Suprapubic skin (tissue), 4 donors: ENCODE results near the gene IL19. TPM values are rescaled to one million over a fixed set of nuclear protein-coding genes. Genes with fewer than 3 reads are reported as not detected.
"Not testable (repeated sequence)": the region's sequence is repeated elsewhere in the genome, so short reads cannot be mapped to it uniquely, and the experiment has no call there.

ENCODE experiments used
- DNase-seq, 2 donors: peaks; one replicate each; pipeline ENCODE4 v3.0.0-alpha.2; 2019; ENCODE audit warnings: low spot score in 2 of 2
- H3K27ac ChIP-seq: fragments of 200-600 bp; sonication (generic); one replicate; pipeline ENCODE4 v1.5.1; 2019
- H3K27me3 ChIP-seq: fragments of 200-600 bp; sonication (generic); one replicate; pipeline ENCODE4 v1.5.1; 2019
- H3K36me3 ChIP-seq: fragments of 200-600 bp; sonication (generic); one replicate; pipeline ENCODE4 v1.5.1; 2019
- H3K4me1 ChIP-seq: fragments of 200-600 bp; sonication (generic); one replicate; pipeline ENCODE4 v1.5.1; 2019
- H3K4me3 ChIP-seq: fragments of 200-600 bp; sonication (generic); one replicate; pipeline ENCODE4 v1.5.1; 2019; ENCODE audit warnings: mild to moderate bottlenecking
- H3K9me3 ChIP-seq: fragments of 200-600 bp; sonication (generic); one replicate; pipeline ENCODE4 v1.5.1; 2019
- EP300 ChIP-seq: sonication (generic); formaldehyde crosslinking; IDR thresholded peaks from one replicate; pipeline ENCODE4 v1.6.1; 2017; ENCODE audit warnings: antibody characterized with exemption
- POLR2A ChIP-seq, 2 donors: fragments of 450-650 bp; IDR thresholded peaks; one replicate each; pipeline ENCODE4 v1.6.1; 2017; ENCODE audit warnings: antibody characterized with exemption in 2 of 2, mild to moderate bottlenecking in 2 of 2, moderate library complexity in 2 of 2
- POLR2AphosphoS5 ChIP-seq, 3 donors: sonication (generic); formaldehyde crosslinking; IDR thresholded peaks; one replicate each; pipeline ENCODE4 v1.6.1; 2017; ENCODE audit warnings: antibody characterized with exemption in 3 of 3
- WGBS: methylation state at CpG from one replicate; pipeline ENCODE4 v1.1.5; 2018; 5-methylcytosine and 5-hydroxymethylcytosine counted together
- total RNA-seq, 4 donors: library from RNA; depleted of rRNA; stranded (reverse); fragments of >200 nt; gene quantifications; one replicate each; pipeline ENCODE4 v1.1.0, GENCODE V29; 2016
- TF ChIP-seq, protein P1 (sequence below), 2 donors: fragments of 200-600 bp in 1 of 2; fragments of 450-650 bp in 1 of 2; sonication (generic) in 1 of 2; IDR thresholded peaks; one replicate each; pipeline ENCODE4 v1.5.1; 2016 to 2019; ENCODE audit warnings: antibody characterized with exemption in 2 of 2, mild to moderate bottlenecking in 1 of 2, moderate library complexity in 1 of 2

Gene IL19
- total RNA-seq, 4 donors from 2014 or later, result not detected

DNA sequence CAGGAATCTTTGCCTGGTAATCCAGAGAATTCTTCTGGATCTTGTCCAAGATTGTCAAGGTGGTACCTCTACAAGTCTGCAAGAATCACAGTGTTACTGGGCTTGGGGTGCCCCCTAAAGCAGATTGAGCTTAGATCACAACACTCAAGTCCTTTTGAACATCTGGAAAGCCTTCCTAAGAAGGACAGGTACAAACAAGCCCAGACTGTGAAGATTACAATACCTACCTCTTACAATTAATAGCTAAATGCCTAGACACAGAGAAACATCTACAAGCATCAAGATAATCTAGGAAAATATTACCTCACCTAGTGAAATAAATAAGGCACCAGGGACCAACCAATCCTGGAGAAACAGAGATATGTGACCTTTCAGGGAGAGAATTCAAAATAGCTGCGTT is 77.4 kb downstream of the IL19 start:
- 59% methylated on average over 1 of the region's 1 CpG for WGBS

DNA sequence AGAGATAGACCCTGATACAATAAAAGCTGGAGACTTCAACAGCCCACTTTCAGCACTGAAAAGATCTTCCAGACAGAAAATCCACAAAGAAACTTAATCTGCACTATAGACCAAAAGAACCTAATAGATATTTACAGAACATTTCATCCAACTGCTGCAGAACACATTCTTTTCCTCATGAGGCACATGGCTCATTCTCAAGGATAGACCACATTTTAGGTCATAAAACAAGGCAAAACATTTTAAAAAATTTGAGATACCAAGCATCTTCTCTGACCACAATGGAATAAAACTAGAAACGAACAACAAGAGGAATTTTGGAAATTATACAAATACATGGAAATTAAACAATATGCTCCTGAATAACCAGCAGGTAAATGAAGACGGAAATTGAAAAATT is 79.8 kb downstream of the IL19 start:
- Histone ChIP-seq H3K9me3 (no peaks in the 10 kb centered on the region), H3K4me1 (peaks cover 3% of the 10 kb centered on the region), H3K27me3 (no peaks in the 10 kb centered on the region), H3K27ac (no peak overlapping the region), H3K4me3 (no peak overlapping the region), H3K36me3 (no peaks in the 10 kb centered on the region)
- DNase-seq, result no peak
- TF ChIP-seq EP300 (no peak), POLR2A (IDR thresholded peaks at IDR 0.05) (no peak), POLR2AphosphoS5 (IDR thresholded peaks at IDR 0.05) (no peak)
- TF ChIP-seq, protein P1, sequence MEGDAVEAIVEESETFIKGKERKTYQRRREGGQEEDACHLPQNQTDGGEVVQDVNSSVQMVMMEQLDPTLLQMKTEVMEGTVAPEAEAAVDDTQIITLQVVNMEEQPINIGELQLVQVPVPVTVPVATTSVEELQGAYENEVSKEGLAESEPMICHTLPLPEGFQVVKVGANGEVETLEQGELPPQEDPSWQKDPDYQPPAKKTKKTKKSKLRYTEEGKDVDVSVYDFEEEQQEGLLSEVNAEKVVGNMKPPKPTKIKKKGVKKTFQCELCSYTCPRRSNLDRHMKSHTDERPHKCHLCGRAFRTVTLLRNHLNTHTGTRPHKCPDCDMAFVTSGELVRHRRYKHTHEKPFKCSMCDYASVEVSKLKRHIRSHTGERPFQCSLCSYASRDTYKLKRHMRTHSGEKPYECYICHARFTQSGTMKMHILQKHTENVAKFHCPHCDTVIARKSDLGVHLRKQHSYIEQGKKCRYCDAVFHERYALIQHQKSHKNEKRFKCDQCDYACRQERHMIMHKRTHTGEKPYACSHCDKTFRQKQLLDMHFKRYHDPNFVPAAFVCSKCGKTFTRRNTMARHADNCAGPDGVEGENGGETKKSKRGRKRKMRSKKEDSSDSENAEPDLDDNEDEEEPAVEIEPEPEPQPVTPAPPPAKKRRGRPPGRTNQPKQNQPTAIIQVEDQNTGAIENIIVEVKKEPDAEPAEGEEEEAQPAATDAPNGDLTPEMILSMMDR (IDR thresholded peaks at IDR 0.05), result no peak
- WGBS, result 72% methylated on average over 2 of the region's 2 CpGs

More for the DNA sequence above, 77.4 kb downstream of the IL19 start:
- no peaks in the 10 kb centered on the region for H3K9me3 ChIP-seq
- no peak overlapping the region for H3K4me3 ChIP-seq
- H3K27ac ChIP-seq, result no peak overlapping the region
- no peak for DNase-seq
- no peaks in the 10 kb centered on the region for H3K27me3 ChIP-seq
- TF ChIP-seq POLR2A (IDR thresholded peaks at IDR 0.05), result no peak
- TF ChIP-seq, protein P1 (IDR thresholded peaks at IDR 0.05), result no peak
- TF ChIP-seq POLR2AphosphoS5 (IDR thresholded peaks at IDR 0.05), result no peak
- no peak for TF ChIP-seq EP300
- H3K36me3 ChIP-seq, result no peaks in the 10 kb centered on the region
- H3K4me1 ChIP-seq, result peaks cover 3% of the 10 kb centered on the region

DNA sequence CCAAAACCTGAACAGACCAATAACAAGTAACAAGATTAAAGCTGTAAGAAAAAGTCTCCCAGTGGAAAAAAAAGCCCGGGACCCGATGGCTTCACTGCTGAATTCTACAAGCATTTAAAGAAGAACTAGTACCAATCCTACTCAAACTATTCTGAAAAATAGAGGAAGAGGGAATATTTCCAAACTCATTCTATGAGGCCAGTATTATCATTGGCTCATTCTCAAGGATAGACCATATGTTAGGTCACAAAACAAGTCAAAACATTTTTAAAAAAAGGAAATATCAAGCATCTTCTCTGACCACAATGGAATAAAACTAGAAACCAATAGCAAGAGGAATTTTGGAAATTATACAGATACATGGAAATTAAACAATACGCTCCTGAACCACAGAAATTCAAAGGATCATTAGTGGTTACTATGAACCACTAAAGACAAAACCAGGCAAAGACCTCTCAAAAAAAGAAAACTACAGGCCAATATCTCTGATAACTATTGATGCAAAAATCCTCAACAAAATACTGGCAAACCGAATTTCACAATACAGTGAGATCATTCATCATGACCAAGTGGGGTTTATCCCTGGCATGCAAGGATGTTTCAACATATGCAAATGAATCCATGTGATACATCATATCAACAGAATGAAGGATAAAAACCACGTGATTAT is 80.9 kb downstream of the IL19 start:
- peaks cover 3% of the 10 kb centered on the region for H3K4me1 ChIP-seq
- TF ChIP-seq POLR2A (IDR thresholded peaks at IDR 0.05) (no peak), EP300 (no peak), POLR2AphosphoS5 (IDR thresholded peaks at IDR 0.05) (no peak)
- TF ChIP-seq, protein P1 (IDR thresholded peaks at IDR 0.05), result no peak
- H3K27me3 ChIP-seq, result no peaks in the 10 kb centered on the region
- H3K36me3 ChIP-seq, result no peaks in the 10 kb centered on the region
- H3K9me3 ChIP-seq, result no peaks in the 10 kb centered on the region
- DNase-seq, result no peak
- 74% methylated on average over 5 of the region's 5 CpGs for WGBS
- no peak overlapping the region for H3K4me3 ChIP-seq
- no peak overlapping the region for H3K27ac ChIP-seq

DNA sequence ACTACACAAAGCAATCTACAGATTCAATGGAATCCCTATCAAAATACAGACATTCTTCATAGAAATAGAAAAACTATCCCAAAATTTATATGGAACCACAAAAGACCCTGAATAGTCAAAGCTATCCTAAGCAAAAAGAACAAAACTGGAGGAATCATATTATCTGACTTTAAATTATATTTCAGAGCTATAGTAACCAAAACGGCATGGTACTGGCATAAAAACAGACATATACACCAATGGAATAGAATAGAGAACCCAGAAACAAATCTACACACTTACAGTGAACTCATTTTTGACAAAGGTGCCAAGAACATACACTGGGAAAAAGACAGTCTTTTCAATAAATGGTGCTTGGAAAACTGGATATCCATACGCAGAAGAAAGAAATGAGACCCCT is 82.1 kb downstream of the IL19 start:
- 94% methylated on average over 2 of the region's 2 CpGs for WGBS

DNA sequence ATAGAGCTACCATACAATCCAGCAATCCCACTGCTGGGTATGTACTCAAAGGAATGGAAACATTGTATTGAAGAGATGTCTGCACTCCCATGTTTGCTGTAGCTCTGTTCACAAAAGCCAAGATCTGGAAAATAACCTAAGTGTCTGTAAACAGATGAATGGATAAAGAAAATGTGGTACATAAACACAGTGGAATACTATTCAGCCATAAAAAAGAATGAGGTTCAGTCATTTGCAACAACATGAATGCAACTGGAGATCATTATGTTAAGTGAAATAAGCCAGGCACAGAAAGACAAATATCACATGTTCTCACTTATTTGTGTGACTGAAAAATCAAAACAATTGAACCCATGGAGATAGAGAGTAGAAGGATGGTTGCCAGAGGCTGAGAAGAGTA is 83.1 kb downstream of the IL19 start:
- not testable (repeated sequence) for H3K4me1 ChIP-seq, H3K27me3 ChIP-seq, H3K27ac ChIP-seq, H3K4me3 ChIP-seq, H3K9me3 ChIP-seq, H3K36me3 ChIP-seq, DNase-seq

More for the DNA sequence above, 82.1 kb downstream of the IL19 start:
- H3K36me3 ChIP-seq, H3K27me3 ChIP-seq, H3K9me3 ChIP-seq, H3K4me1 ChIP-seq, DNase-seq, H3K4me3 ChIP-seq, H3K27ac ChIP-seq: not testable (repeated sequence)

DNA sequence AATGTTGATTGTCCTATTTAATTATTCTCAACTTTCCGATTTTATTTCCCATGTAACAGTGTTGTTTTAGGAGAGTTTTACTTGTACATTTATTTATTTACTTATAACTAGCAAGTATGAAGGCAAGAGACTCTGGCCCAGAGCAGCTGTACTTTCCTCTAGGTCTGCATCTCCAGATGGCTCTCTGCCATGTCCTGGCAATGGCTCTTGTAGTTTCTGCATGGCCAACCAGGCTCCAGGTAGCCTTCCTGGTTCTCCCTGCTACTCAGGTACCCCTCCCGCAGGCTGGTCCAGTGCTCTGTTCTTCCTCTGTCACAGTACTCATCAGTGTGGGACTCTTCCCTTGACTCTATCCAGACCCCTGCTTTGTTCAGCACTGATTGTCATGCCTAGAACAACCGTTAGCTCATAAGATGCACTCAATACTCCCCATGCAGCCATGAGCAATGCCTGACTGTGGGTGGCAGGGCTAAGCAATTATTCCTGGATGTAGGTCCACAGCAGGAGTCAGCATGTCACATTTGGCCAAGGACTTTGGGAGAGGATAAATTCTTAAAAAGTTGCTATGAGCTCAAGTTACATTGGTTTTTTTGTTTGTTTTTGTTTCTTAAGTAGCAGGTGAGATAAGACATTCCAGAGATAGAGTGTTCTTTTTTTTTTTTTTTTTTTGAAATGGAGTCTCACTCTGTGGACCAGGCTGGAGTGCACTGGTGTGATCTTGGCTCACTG is 84.0 kb downstream of the IL19 start:
- no peak overlapping the region for H3K27ac ChIP-seq
- H3K36me3 ChIP-seq, result no peaks in the 10 kb centered on the region
- WGBS, result 70% methylated on average over 3 of the region's 3 CpGs
- H3K4me1 ChIP-seq, result no peaks in the 10 kb centered on the region
- H3K9me3 ChIP-seq, result no peaks in the 10 kb centered on the region
- H3K4me3 ChIP-seq, result no peak overlapping the region
- no peaks in the 10 kb centered on the region for H3K27me3 ChIP-seq
- TF ChIP-seq, protein P1 (IDR thresholded peaks at IDR 0.05), result no peak
- TF ChIP-seq POLR2AphosphoS5 (IDR thresholded peaks at IDR 0.05) (no peak), EP300 (no peak), POLR2A (IDR thresholded peaks at IDR 0.05) (no peak)
- no peak for DNase-seq
